A549 (cell line): ENCODE measurements around the gene PSPH. TPM values are rescaled to one million over a fixed set of nuclear protein-coding genes. Genes with fewer than 3 reads are reported as not detected.
"Not testable (repeated sequence)": the region's sequence is repeated elsewhere in the genome, so short reads cannot be mapped to it uniquely, and the experiment has no call there.

Experiments used
- ATAC-seq, 2 experiments: fragments of 200-7000 bp in 1 of 2; fragments of >200 bp in 1 of 2; cut with Nextera tagmentation in 1 of 2; cut with Tn5 transposase in 1 of 2; 3 replicates each; pipeline versions ENCODE4 v1.8.0 to v1.9.1; 2018 to 2020; ENCODE audit warnings: mild to moderate bottlenecking in 1 of 2, moderate library complexity in 1 of 2
- CTCF ChIA-PET: fragments of 300-600 bp; sonication (Branson Sonifier 250); formaldehyde crosslinking; extraction: SDS; loops from one replicate; lab custom pipeline; 2021; ENCODE audit warnings: antibody characterized with exemption, inconsistent platforms; lab: Yijun Ruan, JAX
- POLR2A ChIA-PET: fragments of 350-600 bp; formaldehyde crosslinking; extraction: SDS; loops from one replicate; lab custom pipeline; 2021; ENCODE audit warnings: antibody characterized with exemption, inconsistent platforms; lab: Yijun Ruan, JAX
- DNase-seq, 2 experiments: peaks; one replicate each; pipeline versions ENCODE4 v3.0.0 to v3.0.0-alpha.2; 2011 to 2016; ENCODE audit warnings: low read depth in 1 of 2, low spot score in 1 of 2
- FAIRE-seq: peaks from 2 replicates; lab custom pipeline; 2011; peaks lifted over from hg19 to GRCh38; lab: Jason Lieb, UNC
- H3K27ac ChIP-seq, 2 experiments: fragments of >200 bp; sonication (Bioruptor Twin); formaldehyde crosslinking; 3 replicates each; pipeline ENCODE4 v1.5.1; 2016 to 2017
- H3K4me1 ChIP-seq: fragments of >200 bp; sonication (Bioruptor Twin); formaldehyde crosslinking; 3 replicates; pipeline ENCODE4 v1.6.1; 2016
- H3K4me2 ChIP-seq: fragments of >200 bp; sonication (Bioruptor Twin); formaldehyde crosslinking; 3 replicates; pipeline ENCODE4 v1.6.1; 2016
- H3K4me3 ChIP-seq: fragments of >200 bp; sonication (Bioruptor Twin); formaldehyde crosslinking; 3 replicates; pipeline ENCODE4 v1.5.1; 2016
- H3K9me3 ChIP-seq: fragments of >200 bp; sonication (Bioruptor Twin); formaldehyde crosslinking; 3 replicates; pipeline ENCODE4 v1.6.1; 2016
- CBX8 ChIP-seq: fragments of 200-600 bp; sonication (generic); IDR thresholded peaks from 2 replicates; pipeline ENCODE4 v1.6.1; 2016
- CHD2 ChIP-seq: fragments of 150-350 bp; IDR thresholded peaks from 2 replicates; pipeline ENCODE4 v1.6.1; 2014; ENCODE audit warnings: low read length; ENCODE audit not compliant: partially characterized antibody
- CHD4 ChIP-seq: fragments of 200-600 bp; sonication (generic); IDR thresholded peaks from 2 replicates; pipeline ENCODE4 v1.6.1; 2016; ENCODE audit warnings: antibody characterized with exemption, mild to moderate bottlenecking, borderline replicate concordance
- EP300 ChIP-seq, 2 experiments: fragments of >200 bp; sonication (Bioruptor Twin); formaldehyde crosslinking; IDR thresholded peaks; 2 replicates in 1 of 2; 3 replicates in 1 of 2; pipeline ENCODE4 v1.6.1; 2016 to 2017
- HEYL ChIP-seq: fragments of 250-450 bp; sonication (Bioruptor Pico); IDR thresholded peaks from 2 replicates; pipeline ENCODE4 v1.8.0; 2021; ENCODE audit warnings: mild to moderate bottlenecking, moderate library complexity
- HMGXB4 ChIP-seq: fragments of 250-450 bp; sonication (Bioruptor Pico); IDR thresholded peaks from 2 replicates; pipeline ENCODE4 v1.5.0; 2021; ENCODE audit warnings: mild to moderate bottlenecking, moderate library complexity, borderline replicate concordance
- JUN ChIP-seq, 2 experiments: fragments of >200 bp; sonication (Bioruptor Twin); formaldehyde crosslinking; IDR thresholded peaks; 2 replicates in 1 of 2; 3 replicates in 1 of 2; pipeline ENCODE4 v1.6.1; 2016 to 2017
- MAFK ChIP-seq: fragments of 450-650 bp; IDR thresholded peaks from 2 replicates; pipeline ENCODE4 v1.6.1; 2014; ENCODE audit not compliant: partially characterized antibody
- PHF8 ChIP-seq: fragments of 200-600 bp; sonication (generic); IDR thresholded peaks from 2 replicates; pipeline ENCODE4 v1.6.1; 2016; ENCODE audit warnings: low read depth, mild to moderate bottlenecking, antibody characterized with exemption, moderate library complexity, borderline replicate concordance
- RAD21 ChIP-seq, 2 experiments: fragments of >200 bp in 1 of 2; sonication (Bioruptor Twin) in 1 of 2; formaldehyde crosslinking in 1 of 2; IDR thresholded peaks in 1 of 2; conservative IDR thresholded peaks in 1 of 2; 2 replicates in 1 of 2; 3 replicates in 1 of 2; pipeline ENCODE4 v1.6.1; 2012 to 2018; ENCODE audit warnings: inconsistent platforms in 1 of 2
- RNF2 ChIP-seq: fragments of 200-600 bp; sonication (generic); IDR thresholded peaks from 2 replicates; pipeline ENCODE4 v1.6.1; 2016; ENCODE audit warnings: low read depth, mild to moderate bottlenecking, antibody characterized with exemption, moderate library complexity, borderline replicate concordance
- ZFP36 ChIP-seq: fragments of 450-650 bp; IDR thresholded peaks from 2 replicates; pipeline ENCODE4 v1.6.1; 2014; ENCODE audit warnings: borderline replicate concordance; ENCODE audit not compliant: partially characterized antibody
- ZSCAN20 ChIP-seq: fragments of 250-450 bp; sonication (Bioruptor Pico); IDR thresholded peaks from 2 replicates; pipeline ENCODE4 v1.8.0; 2022; ENCODE audit warnings: mild to moderate bottlenecking, moderate library complexity
- WGBS: methylation state at CpG from one replicate; pipeline ENCODE4 v1.1.6; 2017; ENCODE audit errors: missing lambda C conversion rate; 5-methylcytosine and 5-hydroxymethylcytosine counted together
- polyA plus RNA-seq, 4 experiments: library from polyadenylated mRNA; depleted of rRNA in 3 of 4; stranded (reverse); fragments of >200 nt; fragmentation: RNase III in 1 of 4; extraction: RNeasy Plus Mini Kit Qiagen cat#74134 plus additional on column Dnase treatment in 1 of 4; gene quantifications; 2 replicates in 3 of 4; 3 replicates in 1 of 4; pipeline ENCODE4 v1.2.3, GENCODE V29; 2011 to 2017

Gene PSPH
- polyA plus RNA-seq, 2 of the 4 experiments (the other 2 are of a cell fraction) = 60.9 to 64.7 TPM

- ChIA-PET POLR2A (interaction anchor here (0.6 to 2.0 kb wide), 2 partner anchors 8 to 10 kb away, joined by 6 to 9 read pairs; partner anchors contain the start of gene SUMF2), CTCF (interaction anchor here (1.5 to 3.5 kb wide), 2 partner anchors 10 to 21 kb away, joined by 6 to 19 read pairs; partner anchors contain the start of gene SUMF2)
- TF ChIP-seq MAFK (peak; percentile 87), EP300 (IDR thresholded peaks at IDR 0.05) (no peak)
- Histone ChIP-seq H3K4me2 (peak overlapping the region; percentile 94), H3K27ac (peak overlapping the region; percentile 98; a peak in 5 of 6 replicates), H3K4me1 (peaks cover 40% of the 10 kb centered on the region), H3K4me3 (peak overlapping the region; percentile 96; the same call in 2 of the 3 replicates), H3K9me3 (no peaks in the 10 kb centered on the region)
- DNase-seq = no peak
- whole genome bisulfite sequencing = 74% methylated on average over 9 of the region's 9 CpGs
- no peak for FAIRE-seq
- ATAC-seq = no peak
These were observed 2.1 kb upstream of the PSPH start for GRCh38 chr7:56053379-56053778.

GRCh38 chr7:56051053-56051338 lies 248 bp downstream of the PSPH start:
- Histone ChIP-seq H3K4me2 (peak overlapping the region; percentile 87), H3K27ac (peak overlapping the region; percentile 93 to 98), H3K9me3 (no peaks in the 10 kb centered on the region), H3K4me1 (peaks cover 64% of the 10 kb centered on the region), H3K4me3 (peak overlapping the region; percentile 96)
- DNase-seq = no peak
- POLR2A ChIA-PET = interaction anchor here (0.6 to 1.9 kb wide), 22 partner anchors 8 to 1032 kb away, joined by 3 to 114 read pairs (median 6); partner anchors contain the start of genes CHCHD2, EGFR and SUMF2
- ATAC-seq = peak in 1 of 2 experiments; percentile 48; a peak in 3 of 6 replicates
- no peak for FAIRE-seq
- CTCF ChIA-PET = interaction anchor here (0.6 to 1.5 kb wide), 10 partner anchors 8 to 87 kb away, joined by 3 to 8 read pairs (median 4); partner anchors contain the start of genes NIPSNAP2 and PHKG1
- TF ChIP-seq PHF8 = peak; percentile 61
- TF ChIP-seq CHD4 = no peak
- TF ChIP-seq CBX8 = no peak
- no peak for TF ChIP-seq ZFP36
- no peak for TF ChIP-seq HEYL (CRISPR knock-in tag)
- TF ChIP-seq RNF2 = no peak
- 0 out of 2 replicates have a peak, but pooled peaks have one; percentile 22 for TF ChIP-seq HMGXB4 (CRISPR knock-in tag)
- WGBS = under 1% methylated on average over 8 of the region's 9 CpGs

GRCh38 chr7:56048763-56049162 lies 2.5 kb downstream of the PSPH start:
- peak in 1 of 2 experiments; percentile 64 for DNase-seq
- FAIRE-seq, H3K4me3 ChIP-seq, H3K9me3 ChIP-seq, ATAC-seq: not testable (repeated sequence)
- WGBS = 26% methylated on average over 8 of the region's 8 CpGs
- TF ChIP-seq JUN (IDR thresholded peaks at IDR 0.05) = 0 out of 5 replicates have a peak, but pooled peaks of 1 of the 2 experiments have one; percentile 26
- Histone ChIP-seq H3K27ac (peak overlapping the region; percentile 86 to 93), H3K4me1 (peaks cover 61% of the 10 kb centered on the region), H3K4me2 (peak overlapping the region; percentile 87)
- CTCF ChIA-PET = interaction anchor here (1.6 kb wide), 1 partner anchor 26 kb away, joined by 4 read pairs; no protein-coding TSS in a partner anchor
- POLR2A ChIA-PET = interaction anchor here (1.0 kb wide), 2 partner anchors 14 to 84 kb away, joined by 3 to 5 read pairs; no protein-coding TSS in a partner anchor

GRCh38 chr7:56048245-56048644 lies 3.0 kb downstream of the PSPH start:
- peaks cover 56% of the 10 kb centered on the region for H3K4me1 ChIP-seq
- no peak for ATAC-seq
- H3K4me2 ChIP-seq = peak overlapping the region; percentile 87
- H3K4me3 ChIP-seq = no peak overlapping the region
- FAIRE-seq = no peak
- TF ChIP-seq CHD2 (no peak), RAD21 (conservative IDR thresholded peaks at IDR 0.05 in 1 of 2, IDR thresholded peaks at IDR 0.05 in 1 of 2) (no peak), ZSCAN20 (no peak)
- peak overlapping the region; percentile 86 to 93 for H3K27ac ChIP-seq
- WGBS = 70% methylated on average over 1 of the region's 1 CpG
- no peak for DNase-seq
- CTCF ChIA-PET = interaction anchor here (1.6 kb wide), 1 partner anchor 26 kb away, joined by 4 read pairs; no protein-coding TSS in a partner anchor
- H3K9me3 ChIP-seq = no peaks in the 10 kb centered on the region
- POLR2A ChIA-PET = interaction anchor here (1.0 kb wide), 2 partner anchors 14 to 83 kb away, joined by 3 to 5 read pairs; no protein-coding TSS in a partner anchor
